NCI-H2196 (cell line): Measurements from ENCODE around the gene SRRM2.

Experiments used
- DNase-seq: peaks from one replicate; lab custom pipeline; 2025; ENCODE audit not compliant: unreplicated experiment; lab: John Stamatoyannopoulos, UW

Gene SRRM2

GRCh38 chr16:2752035-2752849 is at the start of gene SRRM2:
SRRM2 (plus strand) TSS chr16:2752638; CDS start chr16:2756365, 3,727 bp downstream.
- DNase-seq: peak; percentile 96

- peak; percentile 71 for DNase-seq
Observed at GRCh38 chr16:2702871-2703745, 49.3 kb upstream of the SRRM2 start.

GRCh38 chr16:2704166-2704982 is 48.1 kb upstream of the SRRM2 start:
- no peak for DNase-seq

GRCh38 chr16:2704983-2705275 is 47.5 kb upstream of the SRRM2 start:
- DNase-seq: no peak

- DNase-seq: no peak
Observed at GRCh38 chr16:2705351-2705750, 47.1 kb upstream of the SRRM2 start.

GRCh38 chr16:2706085-2706484 is 46.4 kb upstream of the SRRM2 start:
- DNase-seq: no peak

GRCh38 chr16:2706611-2707311 is 45.7 kb upstream of the SRRM2 start:
- DNase-seq: no peak

GRCh38 chr16:2707368-2708289 is 44.8 kb upstream of the SRRM2 start:
- DNase-seq: no peak

- DNase-seq: no peak
Observed at GRCh38 chr16:2708290-2708639, 44.2 kb upstream of the SRRM2 start.

GRCh38 chr16:2708955-2709587 is 43.4 kb upstream of the SRRM2 start:
- no peak for DNase-seq

- no peak for DNase-seq
Observed at GRCh38 chr16:2709588-2709984, 42.9 kb upstream of the SRRM2 start.

- DNase-seq: no peak
Observed at GRCh38 chr16:2710021-2710710, 42.3 kb upstream of the SRRM2 start.

- DNase-seq: no peak
Observed at GRCh38 chr16:2710711-2711231, 41.7 kb upstream of the SRRM2 start.

GRCh38 chr16:2711370-2712062 is 40.9 kb upstream of the SRRM2 start:
- DNase-seq: no peak

GRCh38 chr16:2712063-2712441 is 40.4 kb upstream of the SRRM2 start:
- no peak for DNase-seq

GRCh38 chr16:2712546-2712945 is 39.9 kb upstream of the SRRM2 start:
- DNase-seq: no peak

GRCh38 chr16:2713523-2713922 is 38.9 kb upstream of the SRRM2 start:
- no peak for DNase-seq
